ENCODE measurements around the gene C10orf95. TPM values are rescaled to one million over a fixed set of nuclear protein-coding genes. Genes with fewer than 3 reads are reported as not detected.

Gene C10orf95
- total RNA-seq, 2 experiments from 2014 or later, result 0.35 TPM; not detected in 1

DNA sequence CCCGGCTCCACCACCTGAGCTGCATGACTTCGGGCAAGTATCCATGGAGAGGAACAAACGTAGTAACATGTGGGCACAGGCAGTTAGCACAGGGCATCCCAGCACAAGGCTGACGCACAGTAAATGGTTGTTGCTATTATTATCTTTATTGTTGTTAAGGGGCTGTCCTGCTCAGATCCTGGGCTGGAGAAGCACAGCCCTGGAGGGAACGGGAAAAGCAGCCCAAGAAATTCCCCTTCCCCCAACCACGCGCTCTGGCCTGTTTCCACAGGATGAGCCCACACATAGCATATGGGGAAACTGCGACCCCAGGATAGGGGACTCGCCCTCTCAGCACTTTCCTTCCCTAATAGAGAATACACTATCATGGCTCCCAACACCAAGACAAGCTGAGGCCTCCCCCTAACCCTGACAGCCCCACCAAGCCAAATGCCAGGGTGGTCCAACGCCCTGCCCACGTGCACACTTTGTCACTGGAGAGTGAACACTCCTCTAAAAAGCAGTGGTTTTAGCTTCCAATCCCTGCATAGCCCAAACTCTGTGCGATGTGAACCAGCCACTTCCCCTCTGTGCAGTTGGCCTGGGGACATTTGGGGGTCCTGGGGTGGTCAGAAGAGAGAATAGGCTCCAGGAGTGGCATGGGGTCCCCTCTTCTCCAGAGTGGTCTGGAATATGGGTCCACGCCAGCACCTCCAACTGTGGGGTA, 43.8 kb downstream of the C10orf95 start:
- H3K4me1 Mint-ChIP-seq, result peaks cover 22% of the 10 kb centered on the region
- CTCF ChIA-PET, result interaction anchor here (1.1 to 16.5 kb wide), 4 partner anchors 9 to 180 kb away, joined by 3 to 271 read pairs (median 6); partner anchors contain the start of genes CUEDC2 and ELOVL3
- no peak overlapping the region for H3K27ac Mint-ChIP-seq
- ATAC-seq (no peak), DNase-seq (no peak)
- H3K36me3 Mint-ChIP-seq, result no peaks in the 10 kb centered on the region
- no peaks in the 10 kb centered on the region for H3K9me3 Mint-ChIP-seq (ENCODE audit: low read depth)
- no peak overlapping the region for H3K4me3 Mint-ChIP-seq
- peaks cover 38% of the 10 kb centered on the region for H3K27me3 Mint-ChIP-seq

- CTCF ChIA-PET, result interaction anchor here (1.1 to 16.5 kb wide), 4 partner anchors 14 to 237 kb away, joined by 3 to 271 read pairs (median 12); partner anchors contain the start of genes CUEDC2 and ELOVL3
- ATAC-seq, result no peak
- H3K9me3 Mint-ChIP-seq (ENCODE audit: low read depth), result no peaks in the 10 kb centered on the region
- H3K4me1 Mint-ChIP-seq, result peaks cover 19% of the 10 kb centered on the region
- H3K27ac Mint-ChIP-seq, result no peak overlapping the region
- H3K27me3 Mint-ChIP-seq, result peaks cover 33% of the 10 kb centered on the region
- H3K36me3 Mint-ChIP-seq, result peaks cover 3% of the 10 kb centered on the region
- no peak overlapping the region for H3K4me3 Mint-ChIP-seq
- no peak for DNase-seq
Measured at GRCh38 chr10:102406815-102407214, 44.5 kb downstream of the C10orf95 start.

DNA sequence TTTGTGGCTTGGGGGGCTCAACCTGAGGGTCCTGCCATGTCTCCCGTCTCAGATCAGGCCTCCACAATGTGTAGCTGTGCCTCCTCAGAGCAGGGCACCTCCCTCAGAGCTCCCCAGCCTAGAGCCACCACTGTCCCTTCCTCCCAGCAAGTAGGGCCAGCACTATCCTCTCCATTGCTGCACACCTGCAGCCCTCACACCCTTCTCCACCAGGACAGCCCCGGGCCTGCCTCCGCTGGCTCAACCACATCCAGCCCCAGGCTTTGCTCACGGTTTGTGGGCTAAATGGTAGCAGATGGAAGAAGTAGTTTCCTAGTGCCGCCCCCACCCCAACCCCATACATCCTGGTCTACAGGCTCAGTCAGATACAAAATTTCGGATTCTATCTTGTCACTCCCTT, 45.7 kb downstream of the C10orf95 start:
- DNase-seq (no peak), ATAC-seq (no peak)
- Mint-ChIP-seq H3K4me1 (peaks cover 14% of the 10 kb centered on the region), H3K27ac (no peak overlapping the region), H3K4me3 (no peak overlapping the region), H3K36me3 (peaks cover 4% of the 10 kb centered on the region), H3K27me3 (peaks cover 22% of the 10 kb centered on the region), H3K9me3 (ENCODE audit: low read depth) (no peaks in the 10 kb centered on the region)
- CTCF ChIA-PET, result interaction anchor here (0.5 to 16.5 kb wide), 8 partner anchors 17 to 236 kb away, joined by 3 to 271 read pairs (median 4); partner anchors contain the start of gene ELOVL3

DNA sequence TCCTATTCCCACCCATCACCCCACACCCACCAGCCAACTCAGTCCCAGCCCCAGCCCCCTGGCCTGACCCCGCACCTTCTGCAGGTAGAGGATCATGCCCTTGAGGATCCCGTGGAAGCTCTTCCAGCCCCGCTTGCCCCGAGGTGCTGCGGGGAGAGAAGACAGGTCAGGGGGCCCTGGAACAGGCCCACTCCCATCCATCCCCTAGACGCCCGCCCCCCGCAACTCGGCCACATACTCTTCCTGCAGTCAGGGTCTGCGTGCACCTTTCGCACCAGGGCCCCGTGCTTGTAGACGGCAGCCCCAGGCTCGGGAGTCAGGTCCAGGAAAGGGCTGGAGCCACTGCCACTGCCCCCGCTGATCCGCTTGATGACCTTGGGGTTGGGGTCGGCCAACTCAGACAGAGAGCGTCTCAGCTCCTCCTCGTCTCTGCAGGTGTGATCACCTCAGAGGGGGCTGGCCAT, 46.2 kb downstream of the C10orf95 start:
- Mint-ChIP-seq H3K4me1 (peaks cover 13% of the 10 kb centered on the region), H3K9me3 (ENCODE audit: low read depth) (no peaks in the 10 kb centered on the region), H3K4me3 (no peak overlapping the region), H3K36me3 (peaks cover 9% of the 10 kb centered on the region), H3K27me3 (peaks cover 20% of the 10 kb centered on the region), H3K27ac (no peak overlapping the region)
- ATAC-seq (no peak), DNase-seq (no peak)
- CTCF ChIA-PET, result interaction anchor here (0.6 to 16.5 kb wide), 9 partner anchors 8 to 235 kb away, joined by 3 to 271 read pairs (median 6); partner anchors contain the start of gene ELOVL3

GRCh38 chr10:102404361-102405107, 46.8 kb downstream of the C10orf95 start:
- Mint-ChIP-seq H3K36me3 (peaks cover 9% of the 10 kb centered on the region), H3K4me3 (no peak overlapping the region), H3K4me1 (peaks cover 12% of the 10 kb centered on the region), H3K27ac (no peak overlapping the region), H3K27me3 (peaks cover 14% of the 10 kb centered on the region), H3K9me3 (ENCODE audit: low read depth) (no peaks in the 10 kb centered on the region)
- CTCF ChIA-PET, result interaction anchor here (0.9 to 16.5 kb wide), 14 partner anchors 8 to 235 kb away, joined by 3 to 271 read pairs (median 6); partner anchors contain the start of genes ELOVL3 and FBXL15
- no peak for ATAC-seq
- no peak for DNase-seq

- ATAC-seq, result no peak
- Mint-ChIP-seq H3K4me1 (peaks cover 15% of the 10 kb centered on the region), H3K9me3 (ENCODE audit: low read depth) (no peaks in the 10 kb centered on the region), H3K27me3 (peaks cover 8% of the 10 kb centered on the region), H3K4me3 (no peak overlapping the region), H3K27ac (no peak overlapping the region), H3K36me3 (peaks cover 12% of the 10 kb centered on the region)
- no peak for DNase-seq
- CTCF ChIA-PET, result interaction anchor here (0.5 to 16.5 kb wide), 16 partner anchors 9 to 238 kb away, joined by 3 to 271 read pairs (median 5); partner anchors contain the start of genes ELOVL3 and FBXL15
Measured at GRCh38 chr10:102403115-102403514, 48.2 kb downstream of the C10orf95 start.

GRCh38 chr10:102402512-102402896, 48.8 kb downstream of the C10orf95 start:
- ATAC-seq (no peak), DNase-seq (no peak)
- Mint-ChIP-seq H3K27me3 (peaks cover 3% of the 10 kb centered on the region), H3K4me3 (no peak overlapping the region), H3K27ac (no peak overlapping the region), H3K4me1 (peaks cover 20% of the 10 kb centered on the region), H3K9me3 (ENCODE audit: low read depth) (no peaks in the 10 kb centered on the region), H3K36me3 (peaks cover 18% of the 10 kb centered on the region)
- CTCF ChIA-PET, result interaction anchor here (0.5 to 16.5 kb wide), 8 partner anchors 13 to 237 kb away, joined by 3 to 271 read pairs (median 4); partner anchors contain the start of genes ELOVL3 and FBXL15

DNA sequence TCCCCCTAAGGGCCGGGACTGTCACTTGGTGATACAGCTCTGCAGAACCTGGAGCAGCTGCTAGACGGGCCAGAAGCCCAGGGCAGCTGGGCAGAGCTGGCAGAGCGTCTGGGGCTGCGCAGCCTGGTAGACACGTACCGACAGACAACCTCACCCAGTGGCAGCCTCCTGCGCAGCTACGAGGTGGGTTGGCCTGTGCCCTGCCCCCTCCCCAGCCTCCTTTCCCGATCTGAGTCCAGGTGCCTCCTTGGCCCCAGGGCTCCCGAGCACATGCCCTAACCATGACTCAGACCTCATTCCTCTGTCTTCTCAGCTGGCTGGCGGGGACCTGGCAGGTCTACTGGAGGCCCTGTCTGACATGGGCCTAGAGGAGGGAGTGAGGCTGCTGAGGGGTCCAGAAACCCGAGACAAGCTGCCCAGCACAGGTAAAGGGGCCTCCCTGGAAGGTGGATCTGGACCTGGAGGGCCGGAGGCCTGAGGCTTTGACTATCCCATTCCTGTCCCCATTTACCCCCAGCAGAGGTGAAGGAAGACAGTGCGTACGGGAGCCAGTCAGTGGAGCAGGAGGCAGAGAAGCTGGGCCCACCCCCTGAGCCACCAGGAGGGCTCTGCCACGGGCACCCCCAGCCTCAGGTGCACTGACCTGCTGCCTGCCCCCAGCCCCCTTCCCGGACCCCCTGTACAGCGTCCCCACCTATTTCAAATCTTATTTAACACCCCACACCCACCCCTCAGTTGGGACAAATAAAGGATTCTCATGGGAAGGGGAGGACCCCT, 49.4 kb downstream of the C10orf95 start:
- ATAC-seq, result no peak
- CTCF ChIA-PET, result interaction anchor here (0.9 to 16.5 kb wide), 4 partner anchors 12 to 174 kb away, joined by 4 to 271 read pairs (median 4); partner anchors contain the start of gene ELOVL3
- H3K9me3 Mint-ChIP-seq (ENCODE audit: low read depth), result no peaks in the 10 kb centered on the region

GRCh38 chr10:102401342-102401654, 50.0 kb downstream of the C10orf95 start:
- no peak for DNase-seq
- H3K9me3 Mint-ChIP-seq (ENCODE audit: low read depth), result no peaks in the 10 kb centered on the region
- H3K4me3 Mint-ChIP-seq, result no peak overlapping the region
- CTCF ChIA-PET, result interaction anchor here (1.4 to 16.5 kb wide), 3 partner anchors 16 to 183 kb away, joined by 4 to 271 read pairs (median 12); partner anchors contain the start of gene ELOVL3
- H3K4me1 Mint-ChIP-seq, result peaks cover 32% of the 10 kb centered on the region
- H3K27ac Mint-ChIP-seq, result no peak overlapping the region
- H3K36me3 Mint-ChIP-seq, result peaks cover 28% of the 10 kb centered on the region
- H3K27me3 Mint-ChIP-seq, result no peaks in the 10 kb centered on the region
- ATAC-seq, result no peak

More for the DNA sequence above, 49.4 kb downstream of the C10orf95 start:
- H3K4me3 Mint-ChIP-seq, result no peak overlapping the region
- H3K4me1 Mint-ChIP-seq, result peaks cover 26% of the 10 kb centered on the region
- peaks cover 22% of the 10 kb centered on the region for H3K36me3 Mint-ChIP-seq
- H3K27me3 Mint-ChIP-seq, result no peaks in the 10 kb centered on the region
- no peak for DNase-seq
- no peak overlapping the region for H3K27ac Mint-ChIP-seq

- ATAC-seq (no peak), DNase-seq (no peak)
- CTCF ChIA-PET, result interaction anchor here (1.1 to 16.5 kb wide), 8 partner anchors 11 to 237 kb away, joined by 3 to 271 read pairs (median 9); partner anchors contain the start of genes ELOVL3 and FBXL15
- Mint-ChIP-seq H3K9me3 (ENCODE audit: low read depth) (no peaks in the 10 kb centered on the region), H3K27ac (no peak overlapping the region), H3K27me3 (no peaks in the 10 kb centered on the region), H3K4me3 (no peak overlapping the region), H3K4me1 (peaks cover 36% of the 10 kb centered on the region), H3K36me3 (peaks cover 30% of the 10 kb centered on the region)
Measured at GRCh38 chr10:102400598-102401341, 50.6 kb downstream of the C10orf95 start.

GRCh38 chr10:102400076-102400475, 51.3 kb downstream of the C10orf95 start:
- Mint-ChIP-seq H3K27ac (peak overlapping the region; percentile 62), H3K9me3 (ENCODE audit: low read depth) (no peaks in the 10 kb centered on the region), H3K4me1 (peaks cover 36% of the 10 kb centered on the region)

More at GRCh38 chr10:102400076-102400475, 51.3 kb downstream of the C10orf95 start:
- no peaks in the 10 kb centered on the region for H3K27me3 Mint-ChIP-seq
- ATAC-seq, result no peak
- CTCF ChIA-PET, result interaction anchor here (1.1 to 16.5 kb wide), 25 partner anchors 11 to 248 kb away, joined by 3 to 271 read pairs (median 6); partner anchors contain the start of genes ACTR1A, C10orf95, ELOVL3 and FBXL15
- H3K4me3 Mint-ChIP-seq, result peak overlapping the region; percentile 52
- peaks cover 30% of the 10 kb centered on the region for H3K36me3 Mint-ChIP-seq
- no peak for DNase-seq
